HG03039 (cell line): ENCODE data around the gene WDR59.
"Not testable (repeated sequence)": the region's sequence is repeated elsewhere in the genome, so short reads cannot be mapped to it uniquely, and the experiment has no call there.

Experiments
- ATAC-seq: cut with Tn5 transposase; IDR thresholded peaks from one replicate; pipeline ENCODE4 v1.9.1; 2021; ENCODE audit warnings: mild to moderate bottlenecking, moderate library complexity; ENCODE audit not compliant: unreplicated experiment

Gene WDR59

DNA sequence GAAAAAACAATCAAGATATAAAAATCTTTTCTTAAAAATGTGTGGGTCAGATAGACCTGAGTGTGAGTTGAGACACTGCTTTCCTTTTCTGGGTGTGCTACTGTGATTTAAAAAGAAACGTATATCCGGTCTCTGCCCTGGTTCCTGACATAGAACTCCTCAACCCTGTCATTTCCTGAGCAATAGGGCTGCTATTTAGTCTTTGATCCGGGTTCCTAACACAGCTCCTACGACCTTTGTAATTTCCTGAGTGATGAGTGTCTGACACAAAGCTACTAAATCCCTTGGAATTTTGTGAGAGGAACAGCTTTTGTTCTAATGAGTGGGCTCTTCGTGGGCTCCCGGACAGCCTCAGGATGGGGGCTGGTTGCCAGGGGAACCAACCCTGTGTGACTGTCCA is 116.4 kb downstream of the WDR59 start:
- ATAC-seq: no peak

GRCh38 chr16:74868035-74868434 is 116.9 kb downstream of the WDR59 start:
- no peak for ATAC-seq

- no peak for ATAC-seq
Observed at GRCh38 chr16:74867281-74867849, 117.6 kb downstream of the WDR59 start.

GRCh38 chr16:74865922-74866598 is 118.9 kb downstream of the WDR59 start:
- no peak for ATAC-seq

- no peak for ATAC-seq
Observed at GRCh38 chr16:74862743-74863244, 122.1 kb downstream of the WDR59 start.

DNA sequence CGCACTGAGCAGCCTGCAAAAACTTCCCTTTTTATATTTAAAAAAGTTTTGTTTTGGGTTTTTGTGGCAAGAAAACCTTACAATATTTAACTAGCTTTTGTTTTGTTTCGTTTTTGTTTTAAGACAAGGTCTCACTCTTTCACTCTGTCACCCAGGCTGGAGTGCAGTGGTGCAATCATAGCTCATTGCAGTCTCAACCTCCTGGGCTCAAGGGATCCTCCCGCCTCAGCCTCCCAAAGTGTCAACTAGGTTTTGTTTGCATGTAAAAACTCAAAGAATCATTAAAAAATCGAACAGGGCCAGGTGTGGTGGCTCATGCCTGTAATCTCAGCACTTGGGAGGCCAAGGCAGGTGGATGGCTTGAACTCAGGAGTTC is 132.4 kb downstream of the WDR59 start:
- ATAC-seq: no peak

GRCh38 chr16:74850027-74850426 is 134.9 kb downstream of the WDR59 start:
- no peak for ATAC-seq

DNA sequence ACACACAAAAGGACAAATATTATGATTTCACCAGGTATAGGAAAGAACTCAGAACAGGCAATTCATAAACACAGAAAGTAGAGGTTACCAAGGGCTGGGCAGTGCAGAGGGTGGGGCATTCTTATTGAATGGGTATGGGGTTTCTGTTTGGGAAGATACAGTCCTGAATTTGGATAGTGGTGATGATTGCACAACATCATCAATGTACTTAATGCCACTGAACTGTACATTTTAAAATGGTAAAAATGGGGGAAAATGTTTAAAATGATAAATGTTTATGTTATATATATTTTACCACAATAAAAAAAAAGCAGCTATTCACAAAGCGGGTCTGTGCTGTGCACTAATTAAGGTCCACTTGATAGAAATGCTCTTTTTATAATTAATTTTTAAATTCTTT is 137.7 kb downstream of the WDR59 start:
- no peak for ATAC-seq

GRCh38 chr16:74846714-74847113 is 138.2 kb downstream of the WDR59 start:
- no peak for ATAC-seq

DNA sequence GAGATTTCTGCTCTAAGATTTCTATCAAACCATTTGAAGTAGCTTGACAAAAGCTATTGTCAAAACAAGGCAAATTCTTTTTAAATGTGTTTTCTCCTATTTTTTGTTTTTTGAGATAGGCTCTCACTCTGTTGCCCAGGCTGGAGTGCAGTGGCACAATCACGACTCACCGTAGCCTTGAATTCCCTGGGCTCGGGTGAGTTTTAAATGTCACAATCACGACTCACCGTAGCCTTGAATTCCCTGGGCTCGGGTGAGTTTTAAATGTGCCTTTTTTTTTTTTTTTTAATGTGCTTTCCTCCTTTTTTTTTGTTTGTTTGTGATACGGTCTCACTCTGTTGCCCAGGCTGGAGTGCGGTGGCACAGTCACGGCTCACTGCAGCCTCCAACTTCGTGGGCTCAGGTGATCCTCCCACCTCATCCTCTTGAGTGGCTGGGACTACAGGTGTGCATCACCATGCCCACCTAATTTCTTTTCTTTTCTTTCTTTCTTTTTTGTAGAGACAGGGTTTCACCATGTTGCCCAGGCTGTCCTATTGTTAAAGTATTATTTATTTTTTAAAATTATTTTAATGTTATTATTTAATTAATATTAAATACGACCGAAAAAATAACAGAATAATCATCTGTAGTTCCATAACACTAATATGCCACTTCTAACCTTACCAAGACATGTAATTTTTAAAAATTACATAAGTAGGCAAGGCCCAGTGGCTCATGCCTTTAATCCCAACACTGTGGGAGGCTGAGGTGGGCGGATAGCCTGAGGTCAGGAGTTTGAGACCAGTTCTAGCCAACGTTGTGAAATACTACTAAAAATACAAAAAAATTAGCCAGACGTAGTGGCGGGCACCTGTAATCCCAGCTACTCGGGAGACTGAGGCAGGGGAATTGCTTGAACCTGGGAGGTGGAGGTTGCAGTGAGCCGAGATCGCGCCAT is 140.6 kb downstream of the WDR59 start:
- ATAC-seq: no peak

- ATAC-seq: not testable (repeated sequence)
Observed at GRCh38 chr16:74843381-74844035, 141.4 kb downstream of the WDR59 start.

DNA sequence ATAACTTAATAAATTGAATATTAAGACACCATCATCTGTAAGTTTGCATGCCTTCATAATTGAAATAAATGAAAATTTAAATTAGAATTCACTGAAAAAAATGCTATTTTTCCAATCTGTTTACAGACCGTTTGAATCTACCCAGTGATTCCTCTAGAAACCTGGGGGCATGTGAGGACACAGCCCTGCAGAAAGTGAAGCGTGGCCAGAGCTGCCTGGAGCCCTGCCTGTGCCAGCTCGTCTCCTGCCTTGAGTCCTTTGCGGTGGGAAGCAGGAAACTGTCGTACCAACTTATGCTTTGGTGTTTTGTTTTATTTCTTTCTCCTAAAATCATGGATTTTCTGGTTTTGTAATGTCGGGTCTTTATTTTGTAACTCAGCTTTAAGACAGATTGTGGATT is 142.5 kb downstream of the WDR59 start:
- no peak for ATAC-seq

DNA sequence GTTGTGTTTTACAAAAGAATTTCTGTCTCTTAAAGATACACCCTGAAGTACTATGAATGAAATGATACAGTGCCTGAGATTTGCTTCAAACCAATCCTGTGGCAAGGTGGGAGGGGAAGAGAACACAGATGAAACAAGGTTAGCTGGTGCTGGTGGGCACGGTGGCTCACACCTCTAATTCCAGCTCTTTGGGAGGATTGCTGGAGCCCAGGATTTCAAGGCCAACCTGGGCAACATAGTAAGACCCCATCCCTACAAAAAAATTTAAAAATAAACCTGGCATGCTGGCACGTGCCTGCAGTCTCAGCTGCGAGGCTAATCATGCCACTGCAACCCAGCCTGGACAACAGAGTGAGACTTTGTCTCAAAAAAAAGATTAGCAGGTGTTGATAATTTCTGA is 143.0 kb downstream of the WDR59 start:
- no peak for ATAC-seq

- ATAC-seq: no peak
Observed at GRCh38 chr16:74841469-74841868, 143.5 kb downstream of the WDR59 start.

DNA sequence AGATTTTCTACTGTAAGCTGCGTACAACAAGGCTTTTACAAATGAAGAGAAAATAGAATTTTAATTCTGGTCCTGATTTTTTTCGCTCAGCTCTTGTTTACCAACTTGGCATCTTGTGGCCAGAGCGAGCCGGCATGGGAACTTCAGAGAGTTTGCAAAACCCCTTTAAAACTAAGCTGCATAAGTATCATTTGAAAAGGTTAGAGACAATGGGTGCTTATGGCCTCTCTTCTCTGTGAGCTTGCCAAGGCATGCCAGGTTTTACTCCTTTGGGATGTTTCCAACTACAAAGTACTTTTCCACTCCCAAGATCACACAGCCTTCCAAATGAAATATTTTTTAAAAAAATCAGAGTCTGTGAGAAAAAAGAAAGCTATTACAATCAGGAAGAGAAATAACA is 147.9 kb downstream of the WDR59 start:
- no peak for ATAC-seq

DNA sequence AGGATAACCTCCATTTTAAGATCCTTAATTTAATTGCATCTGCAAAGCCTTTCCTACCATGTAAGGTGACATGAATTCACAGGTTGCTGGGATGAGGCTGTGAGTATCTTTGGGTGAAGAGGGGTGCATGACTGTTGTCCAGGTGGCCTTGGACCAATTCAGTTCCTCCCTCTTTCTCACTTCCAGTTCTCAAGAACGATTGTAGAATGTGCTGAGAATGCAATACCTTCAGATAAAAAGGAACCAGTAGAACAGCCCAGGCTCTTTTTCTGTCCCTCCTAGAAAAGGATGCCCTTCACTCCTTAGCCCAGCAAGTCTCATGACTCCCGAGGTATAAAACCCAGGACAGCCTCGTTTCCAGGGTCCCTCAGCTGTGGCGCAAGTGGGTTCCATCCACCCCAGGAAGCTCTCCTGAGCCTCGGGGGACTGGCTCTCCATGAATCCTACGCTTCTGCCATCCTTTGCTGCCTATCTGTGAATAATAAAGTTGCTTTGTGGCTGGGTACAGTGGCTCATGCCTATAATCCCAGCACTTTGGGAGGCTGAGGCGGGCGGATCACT is 148.7 kb downstream of the WDR59 start:
- ATAC-seq: no peak

DNA sequence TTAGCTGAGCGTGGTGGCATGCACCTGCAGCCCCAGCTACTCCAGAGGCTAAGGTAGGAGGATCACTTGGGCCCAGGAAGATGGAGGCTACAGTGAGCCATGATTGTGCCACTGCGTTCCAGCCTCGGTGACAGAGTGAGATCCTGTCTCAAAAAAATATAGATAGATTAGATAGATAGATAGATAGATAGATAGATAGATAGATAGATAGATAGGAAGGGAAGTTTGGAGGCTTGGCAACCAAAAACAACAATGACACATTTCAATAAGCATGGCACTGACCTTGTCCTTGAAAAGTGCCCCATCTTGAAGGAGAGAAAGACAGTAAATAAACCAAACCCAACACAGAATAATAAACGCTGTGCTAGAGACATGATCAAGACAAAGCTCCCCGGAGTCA is 152.7 kb downstream of the WDR59 start:
- ATAC-seq: no peak

DNA sequence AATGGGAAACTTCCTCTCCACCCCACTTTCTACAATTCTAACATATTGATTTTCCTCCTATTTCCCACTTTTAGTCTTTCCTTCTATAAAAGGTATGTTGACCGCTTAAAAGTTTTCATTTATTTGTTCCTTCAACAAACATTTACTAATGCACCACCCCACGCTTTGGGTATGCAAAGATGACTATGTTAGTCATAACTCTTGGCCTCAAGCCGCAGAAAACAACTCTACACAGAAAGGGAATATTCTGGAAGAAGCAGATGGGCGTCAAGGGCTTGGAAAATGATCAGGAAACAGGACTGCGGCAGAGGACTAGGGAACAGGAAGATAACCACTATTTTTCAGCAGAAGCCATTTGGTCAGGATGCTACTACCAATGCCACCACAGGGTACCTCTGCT is 153.5 kb downstream of the WDR59 start:
- ATAC-seq: no peak

- ATAC-seq: no peak
Observed at GRCh38 chr16:74830648-74831047, 154.3 kb downstream of the WDR59 start.

DNA sequence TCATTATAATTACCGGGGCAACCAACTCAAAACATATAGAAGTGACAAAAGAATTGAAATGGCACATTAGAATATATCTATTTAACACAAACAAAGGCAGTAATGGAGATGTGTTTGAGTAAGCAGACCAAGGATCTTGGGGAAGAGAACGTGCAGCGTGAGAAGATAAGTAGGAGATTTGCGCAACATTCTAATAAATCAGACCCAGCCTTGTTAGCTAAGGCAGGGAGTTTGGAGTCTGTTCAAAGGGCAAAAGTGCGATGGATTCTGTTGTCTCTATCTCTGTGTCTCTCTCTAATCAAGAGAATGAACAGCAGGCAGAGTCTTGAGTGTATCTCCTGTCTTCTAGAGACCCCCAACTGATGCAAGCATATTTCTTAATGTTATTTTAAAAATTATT is 155.3 kb downstream of the WDR59 start:
- no peak for ATAC-seq

DNA sequence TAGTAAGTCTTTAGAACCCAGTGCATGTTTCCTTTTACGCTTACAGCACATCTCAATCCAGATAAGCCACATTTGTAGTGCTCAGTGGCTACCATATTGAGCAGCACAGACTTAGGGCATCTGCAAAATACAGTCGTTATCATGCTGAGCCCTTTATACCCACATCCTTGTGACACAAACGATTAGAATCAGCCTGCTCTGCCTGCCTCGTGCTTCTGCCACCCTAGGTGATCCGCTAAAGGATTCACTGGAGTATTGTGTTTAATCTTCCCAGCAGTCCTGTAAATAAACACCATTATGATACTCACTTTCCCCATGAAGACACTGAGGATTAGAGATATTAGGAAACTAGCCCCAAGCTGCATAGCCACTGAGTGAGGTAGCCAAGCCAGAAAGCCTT is 159.0 kb downstream of the WDR59 start:
- ATAC-seq: no peak
